Trophoblast cell (in vitro differentiated cells and primary cell): ENCODE results near the gene HRH1.

Source experiments
- DNase-seq, 2 donors: peaks; one replicate each; pipeline ENCODE4 v3.0.0-alpha.2; 2016
- H2AFZ ChIP-seq: 2 replicates; pipeline ENCODE4 v1.6.1; 2013; ENCODE audit warnings: low read length, moderate library complexity, mild to moderate bottlenecking; ENCODE audit not compliant: insufficient read depth, poor library complexity
- H2AK5ac ChIP-seq: 2 replicates; pipeline ENCODE4 v1.6.1; 2013; ENCODE audit warnings: mild to moderate bottlenecking, low read length
- H2BK120ac ChIP-seq: 2 replicates; pipeline ENCODE4 v1.6.1; 2013; ENCODE audit warnings: low read length, mild to moderate bottlenecking, moderate library complexity; ENCODE audit not compliant: insufficient read depth, poor library complexity
- H2BK12ac ChIP-seq: 2 replicates; pipeline ENCODE4 v1.6.1; 2013; ENCODE audit warnings: mild to moderate bottlenecking, low read length, moderate library complexity
- H2BK5ac ChIP-seq: 2 replicates; pipeline ENCODE4 v1.6.1; 2013; ENCODE audit warnings: low read length, low read depth, moderate library complexity, mild to moderate bottlenecking; ENCODE audit not compliant: poor library complexity
- H3K14ac ChIP-seq: 2 replicates; pipeline ENCODE4 v1.6.1; 2013; ENCODE audit warnings: mild to moderate bottlenecking, low read length
- H3K18ac ChIP-seq: 2 replicates; pipeline ENCODE4 v1.6.1; 2013; ENCODE audit warnings: mild to moderate bottlenecking, low read length
- H3K23ac ChIP-seq: 2 replicates; pipeline ENCODE4 v1.6.1; 2013; ENCODE audit warnings: low read length
- H3K27ac ChIP-seq: 2 replicates; pipeline ENCODE4 v1.5.1; 2013; ENCODE audit warnings: low read depth, mild to moderate bottlenecking, inconsistent platforms, low read length, moderate library complexity
- H3K27me3 ChIP-seq: 2 replicates; pipeline ENCODE4 v1.6.1; 2013; ENCODE audit warnings: inconsistent platforms, mild to moderate bottlenecking, low read length, moderate library complexity; ENCODE audit not compliant: insufficient read depth
- H3K36me3 ChIP-seq, 2 experiments: 1 replicate in 1 of 2; 2 replicates in 1 of 2; pipeline ENCODE4 v1.6.1; 2013; ENCODE audit warnings: low read length in 2 of 2, mild to moderate bottlenecking in 2 of 2, moderate library complexity in 1 of 2; ENCODE audit not compliant: insufficient read depth in 2 of 2, control insufficient read depth in 1 of 2
- H3K4ac ChIP-seq: 2 replicates; pipeline ENCODE4 v1.6.1; 2013; ENCODE audit warnings: low read depth, mild to moderate bottlenecking, low read length, moderate library complexity
- H3K4me1 ChIP-seq, 2 experiments: 1 replicate in 1 of 2; 2 replicates in 1 of 2; pipeline ENCODE4 v1.6.1; 2013; ENCODE audit warnings: low read length in 2 of 2, mild to moderate bottlenecking in 2 of 2, moderate library complexity in 1 of 2; ENCODE audit not compliant: insufficient read depth in 2 of 2, control insufficient read depth in 1 of 2
- H3K4me2 ChIP-seq: 2 replicates; pipeline ENCODE4 v1.6.1; 2013; ENCODE audit warnings: inconsistent platforms, mild to moderate bottlenecking, low read length, moderate library complexity
- H3K4me3 ChIP-seq: 2 replicates; pipeline ENCODE4 v1.5.1; 2013; ENCODE audit warnings: mild to moderate bottlenecking, low read depth, low read length, inconsistent platforms
- H3K79me1 ChIP-seq: one replicate; pipeline ENCODE4 v1.6.1; 2013; ENCODE audit warnings: low read length
- H3K79me2 ChIP-seq: 2 replicates; pipeline ENCODE4 v1.6.1; 2013; ENCODE audit warnings: low read length, mild to moderate bottlenecking; ENCODE audit not compliant: control insufficient read depth, insufficient read depth, poor library complexity
- H3K9ac ChIP-seq: 2 replicates; pipeline ENCODE4 v1.6.1; 2013; ENCODE audit warnings: mild to moderate bottlenecking, low read length
- H3K9me3 ChIP-seq: 2 replicates; pipeline ENCODE4 v1.6.1; 2013; ENCODE audit warnings: low read depth, mild to moderate bottlenecking, control low read depth, inconsistent platforms, low read length; ENCODE audit not compliant: insufficient read depth
- H4K12ac ChIP-seq: 2 replicates; pipeline ENCODE4 v1.6.1; 2013; ENCODE audit warnings: low read depth, mild to moderate bottlenecking, low read length, moderate library complexity
- H4K8ac ChIP-seq: 2 replicates; pipeline ENCODE4 v1.6.1; 2013; ENCODE audit warnings: low read depth, mild to moderate bottlenecking, low read length, moderate library complexity
- H4K91ac ChIP-seq: one replicate; pipeline ENCODE4 v1.6.1; 2013; ENCODE audit warnings: low read depth, mild to moderate bottlenecking, low read length, moderate library complexity
- WGBS: extraction: QIAGEN DNeasy Blood & Tissue Kit; methylation state at CpG from one replicate; pipeline ENCODE4 v1.1.7; 2013; ENCODE audit warnings: missing lambda C conversion rate; ENCODE audit not compliant: insufficient read length, insufficient coverage; ENCODE audit errors: extremely low coverage; 5-methylcytosine and 5-hydroxymethylcytosine counted together

The HRH1 gene

GRCh38 chr3:11258958-11259357 is 104.7 kb downstream of the HRH1 start:
- no peak overlapping the region for H2AK5ac ChIP-seq
- peaks cover 3% of the 10 kb centered on the region in 2 experiments for H3K4me1 ChIP-seq
- no peak overlapping the region for H4K8ac ChIP-seq
- no peaks in the 10 kb centered on the region for H3K27me3 ChIP-seq
- H2AFZ ChIP-seq: no peak overlapping the region
- no peak for DNase-seq
- no peak overlapping the region for H4K12ac ChIP-seq
- no peak overlapping the region for H3K14ac ChIP-seq
- H3K36me3 ChIP-seq: no peaks in the 10 kb centered on the region
- H4K91ac ChIP-seq: no peak overlapping the region
- no peak overlapping the region for H3K4me2 ChIP-seq
- no CpG with 5 or more reads among the region's 11 CpGs for WGBS
- no peak overlapping the region for H3K27ac ChIP-seq
- H3K79me2 ChIP-seq: no peaks in the 10 kb centered on the region
- no peak overlapping the region for H3K9ac ChIP-seq
- H3K79me1 ChIP-seq: peaks cover 8% of the 10 kb centered on the region
- no peak overlapping the region for H3K4ac ChIP-seq
- H3K18ac ChIP-seq: no peak overlapping the region
- no peak overlapping the region for H3K23ac ChIP-seq
- H3K9me3 ChIP-seq: no peaks in the 10 kb centered on the region
- no peak overlapping the region for H2BK12ac ChIP-seq
- H2BK5ac ChIP-seq: no peak overlapping the region
- H2BK120ac ChIP-seq: no peak overlapping the region
- no peak overlapping the region for H3K4me3 ChIP-seq

DNA sequence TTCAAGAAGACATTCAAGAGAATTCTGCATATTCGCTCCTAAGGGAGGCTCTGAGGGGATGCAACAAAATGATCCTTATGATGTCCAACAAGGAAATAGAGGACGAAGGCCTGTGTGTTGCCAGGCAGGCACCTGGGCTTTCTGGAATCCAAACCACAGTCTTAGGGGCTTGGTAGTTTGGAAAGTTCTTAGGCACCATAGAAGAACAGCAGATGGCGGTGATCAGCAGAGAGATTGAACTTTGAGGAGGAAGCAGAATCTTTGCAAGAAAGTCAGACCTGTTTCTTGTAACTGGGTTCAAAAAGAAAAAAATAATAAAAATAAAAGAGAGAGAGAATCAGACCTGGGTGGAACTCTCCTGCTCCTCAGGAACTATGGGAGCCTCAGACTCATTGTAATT is 106.2 kb downstream of the HRH1 start:
- Histone ChIP-seq H4K91ac (no peak overlapping the region), H3K9me3 (no peaks in the 10 kb centered on the region), H3K4me2 (no peak overlapping the region), H2BK12ac (no peak overlapping the region), H2AK5ac (no peak overlapping the region), H4K12ac (no peak overlapping the region), H3K9ac (no peak overlapping the region), H3K27me3 (no peaks in the 10 kb centered on the region), H3K79me2 (no peaks in the 10 kb centered on the region), H3K14ac (no peak overlapping the region), H3K27ac (no peak overlapping the region), H2BK5ac (no peak overlapping the region), H2AFZ (no peak overlapping the region), H3K79me1 (peaks cover 4% of the 10 kb centered on the region), H3K18ac (no peak overlapping the region), H4K8ac (no peak overlapping the region), H3K4me3 (no peak overlapping the region), H3K4ac (no peak overlapping the region), H3K23ac (no peak overlapping the region), H3K36me3 (no peaks in the 10 kb centered on the region), H3K4me1 (peaks cover 3% of the 10 kb centered on the region in 2 experiments), H2BK120ac (no peak overlapping the region)
- no peak for DNase-seq
- no CpG with 5 or more reads among the region's 3 CpGs for WGBS

DNA sequence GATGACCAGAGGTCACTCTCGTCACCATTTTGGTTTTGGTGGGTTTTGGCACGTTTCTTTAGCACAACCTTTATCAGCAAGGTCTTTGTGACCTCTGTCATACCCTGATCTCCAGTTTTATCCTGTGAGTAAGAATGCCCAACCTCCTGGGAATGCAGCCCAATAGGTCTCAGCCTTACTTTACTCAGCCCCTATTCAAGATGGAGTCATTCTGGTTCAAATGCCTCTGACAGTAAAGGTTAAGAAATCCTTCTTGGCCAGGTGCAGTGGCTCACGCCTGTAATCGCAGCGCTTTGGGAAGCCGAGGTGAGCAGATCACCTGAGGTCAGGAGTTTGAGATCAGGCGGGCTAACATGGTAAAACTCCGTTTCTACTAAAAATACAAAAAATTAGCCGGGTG is 114.7 kb downstream of the HRH1 start:
- no peak overlapping the region for H2BK12ac ChIP-seq
- no CpG with 5 or more reads among the region's 9 CpGs for WGBS

DNA sequence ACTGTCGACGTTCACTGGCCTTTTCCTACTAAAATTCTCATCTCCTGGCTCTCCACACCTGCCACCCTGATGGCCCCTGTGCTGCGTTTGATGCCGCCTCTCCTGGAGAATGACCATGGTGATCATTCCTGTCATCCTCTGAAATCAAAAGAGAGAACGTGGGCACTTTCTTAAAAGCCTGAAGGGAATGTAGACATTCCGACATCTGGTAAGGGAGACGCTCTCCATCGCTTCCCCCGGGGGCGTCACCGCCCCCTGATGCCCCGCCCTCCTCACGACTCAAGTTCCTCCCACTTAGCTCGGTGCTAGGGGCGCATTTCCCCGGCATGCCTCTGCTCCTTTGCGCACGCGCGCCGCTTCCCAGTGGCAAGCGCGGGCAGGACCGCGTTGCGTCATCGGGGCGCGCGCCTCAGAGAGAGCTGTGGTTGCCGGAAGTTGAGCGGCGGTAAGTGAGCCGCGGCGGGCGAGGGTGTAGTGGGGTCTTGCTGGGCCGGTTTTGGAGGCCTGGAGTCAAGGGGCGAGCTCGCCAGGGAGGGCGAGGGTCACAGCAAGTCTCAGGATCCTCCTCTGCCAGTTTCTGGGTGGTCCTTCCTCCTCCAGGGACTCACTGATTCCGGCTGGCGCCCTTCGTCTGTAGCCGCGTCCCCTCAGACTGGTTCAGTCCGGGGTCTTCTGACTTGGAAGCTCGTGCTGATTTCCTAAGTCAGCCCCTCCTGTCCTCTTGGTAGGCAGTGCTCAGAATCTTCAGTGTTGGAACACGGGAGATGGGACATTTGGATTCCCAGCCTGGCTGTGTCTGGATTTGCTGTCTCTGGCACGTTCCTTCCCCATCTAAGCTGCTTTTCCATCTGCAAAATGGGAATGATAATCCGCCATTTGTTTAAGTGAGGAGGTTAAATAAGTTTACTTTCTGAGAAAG is 118.0 kb downstream of the HRH1 start, which contains the start of gene ATG7:
Gene ATG7, plus strand, starts transcription at position 412 of the 919 bp plus-strand sequence. CDS start 26,299 bp downstream, outside the sequence.
- peaks cover 6% of the 10 kb centered on the region for H3K79me1 ChIP-seq
- H4K12ac ChIP-seq: peak within 1 kb of the TSS; percentile 94
- H3K23ac ChIP-seq: no peak within 1 kb of the TSS
- H2AK5ac ChIP-seq: peak within 1 kb of the TSS; percentile 35
- H3K18ac ChIP-seq: peak within 1 kb of the TSS; percentile 86
- H3K79me2 ChIP-seq: peaks cover 4% of the 10 kb centered on the region
- peak within 1 kb of the TSS; percentile 36 for H2BK12ac ChIP-seq
- peak within 1 kb of the TSS; percentile 88 for H4K91ac ChIP-seq
- peak within 1 kb of the TSS; percentile 95 for H4K8ac ChIP-seq
- peaks cover 3 to 8% of the 10 kb centered on the region in 2 experiments for H3K4me1 ChIP-seq
- peak within 1 kb of the TSS; percentile 74 for H2BK120ac ChIP-seq
- peaks cover 2% of the 10 kb centered on the region for H3K9me3 ChIP-seq
- peak within 1 kb of the TSS; percentile 97 for H2AFZ ChIP-seq
- DNase-seq: peak; percentile 91 to 96
- H3K9ac ChIP-seq: peak within 1 kb of the TSS; percentile 98
- H3K4me2 ChIP-seq: peak within 1 kb of the TSS; percentile 70
- no CpG with 5 or more reads among the region's 51 CpGs for WGBS
- H3K4ac ChIP-seq: peak within 1 kb of the TSS; percentile 66
- no peak within 1 kb of the TSS for H3K27ac ChIP-seq
- peak within 1 kb of the TSS; percentile 90 for H3K4me3 ChIP-seq
- no peaks in the 10 kb centered on the region for H3K36me3 ChIP-seq
- H3K27me3 ChIP-seq: no peaks in the 10 kb centered on the region
- H3K14ac ChIP-seq: peak within 1 kb of the TSS; percentile 83
- peak within 1 kb of the TSS; percentile 79 for H2BK5ac ChIP-seq

More for the DNA sequence above, 114.7 kb downstream of the HRH1 start:
- no peak overlapping the region for H3K23ac ChIP-seq
- peaks cover 4% of the 10 kb centered on the region for H3K79me2 ChIP-seq
- no peak overlapping the region for H4K91ac ChIP-seq
- H3K4me1 ChIP-seq: peaks cover 3 to 8% of the 10 kb centered on the region in 2 experiments
- peaks cover 6% of the 10 kb centered on the region for H3K79me1 ChIP-seq
- H4K8ac ChIP-seq: no peak overlapping the region
- H2AFZ ChIP-seq: no peak overlapping the region
- no peak overlapping the region for H3K27ac ChIP-seq
- peak; percentile 82 to 92 for DNase-seq
- no peak overlapping the region for H3K4me3 ChIP-seq
- no peak overlapping the region for H3K4ac ChIP-seq
- H2BK5ac ChIP-seq: no peak overlapping the region
- H3K4me2 ChIP-seq: no peak overlapping the region
- no peaks in the 10 kb centered on the region for H3K36me3 ChIP-seq
- H4K12ac ChIP-seq: no peak overlapping the region
- H3K14ac ChIP-seq: no peak overlapping the region
- H2AK5ac ChIP-seq: no peak overlapping the region
- H3K9me3 ChIP-seq: no peaks in the 10 kb centered on the region
- no peak overlapping the region for H2BK120ac ChIP-seq
- no peaks in the 10 kb centered on the region for H3K27me3 ChIP-seq
- H3K9ac ChIP-seq: no peak overlapping the region
- no peak overlapping the region for H3K18ac ChIP-seq
